GM10847 (cell line): Measurements from ENCODE around the gene PSMC2.

Experiments used
- POLR2A ChIP-seq: IDR thresholded peaks from 2 replicates; pipeline ENCODE4 v1.6.1; 2011; ENCODE audit not compliant: insufficient read length; ENCODE audit errors: extremely low read depth

Gene PSMC2

GRCh38 chr7:103348959-103349358 lies 1.5 kb downstream of the PSMC2 start:
- no peak for TF ChIP-seq POLR2A

GRCh38 chr7:103349805-103350204 lies 2.4 kb downstream of the PSMC2 start:
- no peak for TF ChIP-seq POLR2A

- no peak for TF ChIP-seq POLR2A
These were observed 22.0 kb downstream of the PSMC2 start for GRCh38 chr7:103369432-103369831.

GRCh38 chr7:103373866-103374643 lies 26.6 kb downstream of the PSMC2 start:
- TF ChIP-seq POLR2A, result no peak

- TF ChIP-seq POLR2A, result no peak
These were observed 32.0 kb downstream of the PSMC2 start for GRCh38 chr7:103379270-103379975.

GRCh38 chr7:103380395-103381191 lies 33.1 kb downstream of the PSMC2 start:
- no peak for TF ChIP-seq POLR2A

- no peak for TF ChIP-seq POLR2A
These were observed 34.0 kb downstream of the PSMC2 start for GRCh38 chr7:103381280-103382031.

GRCh38 chr7:103382032-103382402 lies 34.6 kb downstream of the PSMC2 start:
- no peak for TF ChIP-seq POLR2A

GRCh38 chr7:103387242-103387641 lies 39.8 kb downstream of the PSMC2 start:
- no peak for TF ChIP-seq POLR2A

- no peak for TF ChIP-seq POLR2A
These were observed 41.2 kb downstream of the PSMC2 start for GRCh38 chr7:103388469-103389140.

GRCh38 chr7:103389263-103389662 lies 41.8 kb downstream of the PSMC2 start:
- no peak for TF ChIP-seq POLR2A

- no peak for TF ChIP-seq POLR2A
These were observed 43.7 kb downstream of the PSMC2 start for GRCh38 chr7:103391150-103391549.

GRCh38 chr7:103391976-103392375 lies 44.5 kb downstream of the PSMC2 start:
- TF ChIP-seq POLR2A, result no peak

GRCh38 chr7:103394566-103394965 lies 47.1 kb downstream of the PSMC2 start:
- TF ChIP-seq POLR2A, result no peak
